ENCODE results near the gene TMEM184B. TPM values are rescaled to one million over a fixed set of nuclear protein-coding genes. Genes with fewer than 3 reads are reported as not detected.

The TMEM184B gene
- total and polyA plus RNA-seq, 2 experiments from 2014 or later: 42.2 to 95.1 TPM

DNA sequence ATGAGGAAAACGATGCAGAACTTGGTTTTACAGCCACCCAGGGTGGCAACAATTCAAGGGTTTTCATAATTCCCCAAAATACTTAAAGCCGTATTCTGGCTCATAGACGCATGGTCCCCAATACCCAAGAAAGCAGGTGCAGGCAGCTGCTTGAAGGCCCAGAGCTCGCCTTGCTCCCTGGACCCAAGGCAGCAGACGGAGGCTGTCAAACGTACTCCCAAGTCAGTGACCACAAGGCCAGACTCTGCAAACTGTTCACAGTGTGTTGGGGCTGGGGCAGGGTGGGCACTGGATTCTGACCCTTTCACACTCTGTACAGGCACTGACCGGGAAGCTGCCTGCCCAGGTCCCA lies 21.5 kb downstream of the TMEM184B start:
- H3K27me3 ChIP-seq (ENCODE audit: insufficient read depth): no peaks in the 10 kb centered on the region
- Mint-ChIP-seq H3K4me3 (no peak overlapping the region), H3K27me3 (ENCODE audit: insufficient read depth, low read depth, poor library complexity) (peaks cover 6% of the 10 kb centered on the region), H3K27ac (no peak overlapping the region), H3K4me1 (no peaks in the 10 kb centered on the region; the same call in 2 of the 3 replicates), H3K9me3 (no peaks in the 10 kb centered on the region), H3K36me3 (ENCODE audit: low read depth) (peaks cover 18% of the 10 kb centered on the region)
- DNase-seq (ENCODE audit: low spot score): no peak
- TF ChIP-seq NANOG (IDR thresholded peaks at IDR 0.05; ENCODE audit: borderline replicate concordance) (no peak), REST (IDR thresholded peaks at IDR 0.05; ENCODE audit: unreplicated experiment) (no peak)
- no peak overlapping the region for H3K4me2 ChIP-seq
- no peak overlapping the region for H3K27ac ChIP-seq (ENCODE audit: low read depth)
- no peaks in the 10 kb centered on the region for H3K36me3 ChIP-seq (ENCODE audit: insufficient read depth)
- peaks cover 83% of the 10 kb centered on the region for H3K79me2 ChIP-seq (replicated peaks; ENCODE audit: insufficient read depth)
- H3K4me3 ChIP-seq: no peak overlapping the region
- no peaks in the 10 kb centered on the region for H3K9me2 ChIP-seq (ENCODE audit: insufficient read depth)
- H3F3A ChIP-seq (replicated peaks; ENCODE audit: low read depth): no peaks in the 10 kb centered on the region
- H3K4me1 ChIP-seq (ENCODE audit: insufficient read depth): no peaks in the 10 kb centered on the region
- peaks cover 29% of the 10 kb centered on the region for H4K20me1 ChIP-seq (replicated peaks; ENCODE audit: insufficient read depth)
- ATAC-seq: no peak
- no peak overlapping the region for H2AFZ ChIP-seq

- Mint-ChIP-seq H3K4me1 (no peaks in the 10 kb centered on the region; the same call in 2 of the 3 replicates), H3K9me3 (no peaks in the 10 kb centered on the region), H3K4me3 (no peak overlapping the region), H3K27me3 (ENCODE audit: insufficient read depth, low read depth, poor library complexity) (peaks cover 6% of the 10 kb centered on the region), H3K27ac (no peak overlapping the region), H3K36me3 (ENCODE audit: low read depth) (peaks cover 19% of the 10 kb centered on the region)
- no peaks in the 10 kb centered on the region for H3K36me3 ChIP-seq (ENCODE audit: insufficient read depth)
- H3K4me1 ChIP-seq (ENCODE audit: insufficient read depth): no peaks in the 10 kb centered on the region
- ATAC-seq (no peak), DNase-seq (ENCODE audit: low spot score) (no peak)
- H3F3A ChIP-seq (replicated peaks; ENCODE audit: low read depth): no peaks in the 10 kb centered on the region
- no peaks in the 10 kb centered on the region for H3K9me2 ChIP-seq (ENCODE audit: insufficient read depth)
- no peak overlapping the region for H3K4me3 ChIP-seq
- H3K27ac ChIP-seq (ENCODE audit: low read depth): peak overlapping the region; percentile 32; the same call in 1 of the 2 replicates
- H3K79me2 ChIP-seq (replicated peaks; ENCODE audit: insufficient read depth): peaks cover 77% of the 10 kb centered on the region
- H3K4me2 ChIP-seq: no peak overlapping the region
- peaks cover 29% of the 10 kb centered on the region for H4K20me1 ChIP-seq (replicated peaks; ENCODE audit: insufficient read depth)
- no peaks in the 10 kb centered on the region for H3K27me3 ChIP-seq (ENCODE audit: insufficient read depth)
- no peak overlapping the region for H2AFZ ChIP-seq
- TF ChIP-seq NANOG (IDR thresholded peaks at IDR 0.05; ENCODE audit: borderline replicate concordance) (no peak), ETS1 (IDR thresholded peaks at IDR 0.05) (no peak), ZNF462 (CRISPR knock-in tag; IDR thresholded peaks at IDR 0.05) (no peak), ZNF331 (CRISPR knock-in tag; IDR thresholded peaks at IDR 0.05; ENCODE audit: low read depth) (no peak), REST (IDR thresholded peaks at IDR 0.05; ENCODE audit: unreplicated experiment) (no peak)
Measured at GRCh38 chr22:38250643-38251340, 22.0 kb downstream of the TMEM184B start.

Measured in GM23338 (cell line).